Hepatocyte (in vitro differentiated cells): ENCODE measurements around the gene PIK3R6.

Experiments
- EZH2 ChIP-seq: fragments of 200-600 bp; sonication (generic); IDR thresholded peaks from 2 replicates; pipeline ENCODE4 v1.6.1; 2016; ENCODE audit warnings: antibody characterized with exemption, mild to moderate bottlenecking, borderline replicate concordance
- EZH2phosphoT487 ChIP-seq: fragments of 200-600 bp; sonication (generic); IDR thresholded peaks from one replicate; pipeline ENCODE4 v1.6.1; 2018; ENCODE audit warnings: antibody characterized with exemption, mild to moderate bottlenecking, low read depth, moderate library complexity; ENCODE audit not compliant: unreplicated experiment, severe bottlenecking
- TF ChIP-seq, protein P1 (sequence below): fragments of 200-600 bp; sonication (generic); IDR thresholded peaks from 2 replicates; pipeline ENCODE4 v1.5.1; 2016; ENCODE audit warnings: antibody characterized with exemption, mild to moderate bottlenecking; ENCODE audit not compliant: poor library complexity

DNA sequence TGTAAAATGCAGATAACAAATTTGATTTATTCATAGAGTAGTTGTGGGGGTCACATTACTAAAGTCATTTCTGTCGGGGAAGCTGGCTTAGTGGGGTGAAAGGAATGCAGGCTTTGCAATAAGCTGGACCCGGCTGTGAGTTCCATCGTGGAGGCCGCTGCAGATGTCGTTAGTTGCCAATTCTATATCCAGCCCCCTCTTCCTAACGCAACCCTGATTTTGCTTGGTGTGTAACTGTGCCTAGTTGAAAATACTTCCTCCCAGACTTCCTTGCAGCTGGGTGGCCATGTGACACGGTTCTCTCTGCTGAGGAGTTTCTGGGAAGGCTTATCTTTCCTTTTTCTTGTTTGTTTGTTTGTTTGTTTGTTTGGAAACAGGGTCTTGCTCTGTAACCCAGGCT lies 72.8 kb downstream of the PIK3R6 start:
- TF ChIP-seq EZH2phosphoT487 (no peak), EZH2 (no peak)
- TF ChIP-seq, protein P1, sequence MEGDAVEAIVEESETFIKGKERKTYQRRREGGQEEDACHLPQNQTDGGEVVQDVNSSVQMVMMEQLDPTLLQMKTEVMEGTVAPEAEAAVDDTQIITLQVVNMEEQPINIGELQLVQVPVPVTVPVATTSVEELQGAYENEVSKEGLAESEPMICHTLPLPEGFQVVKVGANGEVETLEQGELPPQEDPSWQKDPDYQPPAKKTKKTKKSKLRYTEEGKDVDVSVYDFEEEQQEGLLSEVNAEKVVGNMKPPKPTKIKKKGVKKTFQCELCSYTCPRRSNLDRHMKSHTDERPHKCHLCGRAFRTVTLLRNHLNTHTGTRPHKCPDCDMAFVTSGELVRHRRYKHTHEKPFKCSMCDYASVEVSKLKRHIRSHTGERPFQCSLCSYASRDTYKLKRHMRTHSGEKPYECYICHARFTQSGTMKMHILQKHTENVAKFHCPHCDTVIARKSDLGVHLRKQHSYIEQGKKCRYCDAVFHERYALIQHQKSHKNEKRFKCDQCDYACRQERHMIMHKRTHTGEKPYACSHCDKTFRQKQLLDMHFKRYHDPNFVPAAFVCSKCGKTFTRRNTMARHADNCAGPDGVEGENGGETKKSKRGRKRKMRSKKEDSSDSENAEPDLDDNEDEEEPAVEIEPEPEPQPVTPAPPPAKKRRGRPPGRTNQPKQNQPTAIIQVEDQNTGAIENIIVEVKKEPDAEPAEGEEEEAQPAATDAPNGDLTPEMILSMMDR, result no peak
